LNCAP (cell line): ENCODE data around the gene PRKG1.

Experiments used
- TF ChIP-seq, protein P1 (sequence below): fragments of 450-650 bp; IDR thresholded peaks from 2 replicates; pipeline ENCODE4 v1.5.1; 2017; ENCODE audit warnings: mild to moderate bottlenecking

PRKG1 gene

GRCh38 chr10:52019656-52020055, 945.4 kb downstream of the PRKG1 start:
- TF ChIP-seq, protein P1, sequence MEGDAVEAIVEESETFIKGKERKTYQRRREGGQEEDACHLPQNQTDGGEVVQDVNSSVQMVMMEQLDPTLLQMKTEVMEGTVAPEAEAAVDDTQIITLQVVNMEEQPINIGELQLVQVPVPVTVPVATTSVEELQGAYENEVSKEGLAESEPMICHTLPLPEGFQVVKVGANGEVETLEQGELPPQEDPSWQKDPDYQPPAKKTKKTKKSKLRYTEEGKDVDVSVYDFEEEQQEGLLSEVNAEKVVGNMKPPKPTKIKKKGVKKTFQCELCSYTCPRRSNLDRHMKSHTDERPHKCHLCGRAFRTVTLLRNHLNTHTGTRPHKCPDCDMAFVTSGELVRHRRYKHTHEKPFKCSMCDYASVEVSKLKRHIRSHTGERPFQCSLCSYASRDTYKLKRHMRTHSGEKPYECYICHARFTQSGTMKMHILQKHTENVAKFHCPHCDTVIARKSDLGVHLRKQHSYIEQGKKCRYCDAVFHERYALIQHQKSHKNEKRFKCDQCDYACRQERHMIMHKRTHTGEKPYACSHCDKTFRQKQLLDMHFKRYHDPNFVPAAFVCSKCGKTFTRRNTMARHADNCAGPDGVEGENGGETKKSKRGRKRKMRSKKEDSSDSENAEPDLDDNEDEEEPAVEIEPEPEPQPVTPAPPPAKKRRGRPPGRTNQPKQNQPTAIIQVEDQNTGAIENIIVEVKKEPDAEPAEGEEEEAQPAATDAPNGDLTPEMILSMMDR = no peak

DNA sequence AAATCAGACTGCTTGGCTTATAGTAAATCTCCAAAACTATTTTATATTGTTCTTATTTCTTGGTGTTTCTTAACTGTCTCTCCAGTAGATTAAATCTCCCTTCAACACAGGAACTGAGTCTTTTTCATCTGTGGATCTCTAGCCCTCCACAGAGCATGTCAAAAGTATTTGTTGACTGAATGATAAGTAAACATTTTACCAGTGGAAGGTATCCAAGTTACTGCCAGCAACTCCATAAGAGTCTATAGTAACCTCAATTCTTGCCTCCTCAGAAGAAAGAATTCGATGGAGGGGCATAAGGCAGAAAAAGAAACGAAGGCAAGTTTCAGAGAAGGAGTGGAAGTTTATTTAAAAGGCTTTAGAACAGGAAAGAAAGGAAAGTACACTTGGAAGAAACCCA, 945.9 kb downstream of the PRKG1 start:
- TF ChIP-seq, protein P1 = no peak

- TF ChIP-seq, protein P1 = no peak
Measured at GRCh38 chr10:52020702-52021101, 946.4 kb downstream of the PRKG1 start.

GRCh38 chr10:52027055-52027705, 952.9 kb downstream of the PRKG1 start:
- TF ChIP-seq, protein P1 = no peak

DNA sequence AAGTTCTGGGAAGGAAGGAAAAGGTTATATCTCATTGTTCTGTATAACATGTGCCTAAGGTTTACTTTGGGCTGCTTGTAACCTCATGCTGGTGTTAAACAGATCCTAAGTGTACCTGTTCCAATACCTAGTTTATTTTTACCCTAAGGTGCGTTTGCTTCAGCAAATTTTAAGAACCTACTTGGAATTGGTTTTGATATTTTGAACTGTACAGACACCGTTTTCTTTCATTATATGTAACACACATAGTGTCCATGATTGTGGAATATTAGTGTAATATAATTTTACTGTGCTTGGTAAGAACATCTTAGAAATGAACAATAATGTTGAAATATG, 954.2 kb downstream of the PRKG1 start:
- TF ChIP-seq, protein P1 = no peak

DNA sequence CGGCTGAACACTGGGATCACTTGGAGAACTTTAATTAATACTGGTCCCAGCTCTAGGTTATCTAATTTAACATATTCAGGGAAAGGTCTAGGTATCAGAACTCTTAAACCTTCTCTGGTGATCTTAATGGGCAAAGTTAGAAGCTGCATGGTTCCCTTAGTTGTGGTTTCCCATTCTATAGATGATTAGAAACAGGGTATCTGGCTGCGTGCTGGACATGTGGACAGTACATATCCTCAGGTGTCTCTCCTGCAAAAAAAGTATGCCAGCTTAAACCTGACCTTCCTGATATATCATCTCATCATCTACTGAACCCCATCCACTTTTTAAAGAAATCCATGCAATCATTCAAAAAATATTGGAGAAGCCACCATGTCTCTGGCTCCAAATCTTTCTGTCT, 955.3 kb downstream of the PRKG1 start:
- TF ChIP-seq, protein P1 = no peak

DNA sequence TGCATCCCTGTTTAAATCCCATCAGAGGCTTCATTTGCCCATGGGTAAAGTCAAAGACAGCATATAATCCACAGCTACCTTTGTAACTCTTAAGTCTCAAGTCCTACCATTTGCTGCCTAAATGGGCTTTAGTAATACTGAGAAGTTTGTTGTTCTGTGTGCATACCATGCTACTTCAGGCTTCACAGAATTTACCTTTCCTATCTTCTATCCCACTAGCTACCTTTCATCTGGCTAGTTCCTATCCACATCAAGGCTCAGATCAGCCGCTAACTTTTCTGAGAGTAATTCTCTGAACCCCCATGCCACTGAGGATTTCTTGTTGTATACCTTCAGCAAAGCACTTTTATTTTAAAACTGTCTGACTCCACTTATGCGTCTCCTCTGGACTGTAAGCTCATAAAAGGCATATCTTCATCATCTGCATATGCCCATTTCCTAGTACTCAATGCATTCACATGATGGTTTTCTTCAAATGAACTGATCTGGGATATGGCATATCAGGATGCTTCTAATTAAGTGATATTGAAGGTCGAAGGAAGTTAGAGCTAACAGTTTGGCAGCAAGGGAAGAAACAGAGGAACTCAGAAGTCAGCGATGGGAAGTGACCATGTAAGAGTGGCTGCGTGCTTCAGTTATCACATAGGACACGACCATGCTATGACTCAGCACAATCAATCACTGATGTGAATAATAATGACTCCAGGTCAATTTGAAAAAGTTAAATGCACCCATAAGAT, 955.9 kb downstream of the PRKG1 start:
- TF ChIP-seq, protein P1 = no peak
